ENCODE results near the gene DDAH2.

Gene DDAH2

GRCh38 chr6:31765910-31766794 is 37.1 kb upstream of the DDAH2 start:
- no peak for DNase-seq (ENCODE audit: low read depth)
- no peak overlapping the region for H3K4me3 ChIP-seq (ENCODE audit: low read depth, low read length)
- no peak for TF ChIP-seq CTCF (IDR thresholded peaks at IDR 0.05; ENCODE audit: insufficient read depth, low read depth, low read length, missing control alignments)

GRCh38 chr6:31765559-31765909 is 36.4 kb upstream of the DDAH2 start:
- no peak overlapping the region for H3K4me3 ChIP-seq (ENCODE audit: low read depth, low read length)
- no peak for TF ChIP-seq CTCF (IDR thresholded peaks at IDR 0.05; ENCODE audit: insufficient read depth, low read depth, low read length, missing control alignments)
- DNase-seq (ENCODE audit: low read depth) = no peak

DNA sequence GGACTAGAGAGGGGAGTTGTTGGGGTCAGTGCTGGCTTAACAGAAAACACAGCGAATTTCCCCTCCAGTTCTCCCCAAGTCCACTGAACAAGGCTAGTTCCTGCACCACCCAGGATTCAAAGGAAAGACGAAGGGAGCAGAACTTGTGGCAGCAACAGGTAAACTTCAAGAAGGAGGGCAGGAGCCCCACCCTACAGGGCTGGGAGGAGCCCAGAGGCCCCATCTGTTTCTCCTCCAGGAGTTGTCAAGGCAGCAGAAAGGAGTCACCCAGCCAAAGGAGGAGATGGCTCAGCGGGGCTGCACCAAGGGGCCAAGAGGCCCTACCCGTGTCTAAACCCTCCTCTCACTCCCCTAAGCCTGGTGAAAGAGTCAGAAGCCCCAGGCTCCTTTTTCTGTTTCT is 35.1 kb upstream of the DDAH2 start:
- DNase-seq (ENCODE audit: low read depth) = no peak
- no peak overlapping the region for H3K4me3 ChIP-seq (ENCODE audit: low read depth, low read length)
- TF ChIP-seq CTCF (IDR thresholded peaks at IDR 0.05; ENCODE audit: insufficient read depth, low read depth, low read length, missing control alignments) = no peak

DNA sequence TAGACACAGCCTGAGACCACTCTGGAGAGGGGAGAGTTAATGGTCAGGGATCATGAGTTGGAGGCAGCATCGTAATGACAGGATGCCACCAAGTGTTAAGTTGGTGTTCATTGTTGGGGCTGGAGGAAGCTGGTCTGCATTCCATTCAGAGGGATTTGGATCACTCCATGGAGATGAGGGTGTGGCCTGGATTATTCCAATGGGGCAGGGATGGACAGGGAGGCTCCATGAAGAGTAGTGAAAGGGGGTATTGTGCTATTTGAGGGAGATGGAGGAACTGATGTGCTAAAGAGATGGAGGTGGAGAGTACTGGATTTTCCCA is 34.5 kb upstream of the DDAH2 start:
- no peak for DNase-seq (ENCODE audit: low read depth)
- H3K4me3 ChIP-seq (ENCODE audit: low read depth, low read length) = no peak overlapping the region
- TF ChIP-seq CTCF (IDR thresholded peaks at IDR 0.05; ENCODE audit: insufficient read depth, low read depth, low read length, missing control alignments) = no peak

DNA sequence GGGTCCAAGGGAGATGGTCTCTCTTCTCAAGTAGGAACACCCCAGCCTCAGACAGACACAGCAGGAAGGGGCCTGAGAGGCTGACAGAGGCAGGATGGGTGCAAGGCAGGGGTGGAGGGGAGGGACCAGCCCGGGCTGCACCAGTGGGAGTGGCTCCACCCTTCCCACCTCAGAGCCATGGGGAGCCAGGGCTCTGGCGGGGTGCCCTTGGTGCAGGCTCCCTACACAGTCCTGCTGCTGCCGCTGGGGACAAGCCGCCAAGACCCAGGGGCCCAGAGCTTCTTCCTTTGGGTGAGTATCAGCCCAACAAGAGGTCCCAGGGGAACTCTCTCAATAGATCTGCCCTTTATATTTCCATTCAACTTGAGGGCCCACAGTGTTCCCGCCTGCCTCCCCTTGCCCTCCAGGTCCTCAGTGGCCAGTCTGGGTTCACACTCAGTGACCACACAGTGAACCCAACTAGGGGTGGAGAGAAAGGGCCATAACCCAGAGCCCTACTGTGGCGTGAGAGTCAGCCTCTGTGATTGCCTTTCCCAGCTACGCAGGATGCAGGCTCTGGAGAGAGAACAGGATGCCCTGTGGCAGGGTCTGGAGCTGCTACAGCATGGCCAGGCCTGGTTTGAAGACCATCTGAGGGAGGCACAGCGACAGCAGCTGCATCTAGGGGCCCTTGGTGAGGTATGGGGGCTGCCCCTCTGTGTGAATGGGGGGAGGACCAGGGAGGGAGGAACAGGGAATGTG is 33.9 kb upstream of the DDAH2 start:
- no peak overlapping the region for H3K4me3 ChIP-seq (ENCODE audit: low read depth, low read length)
- TF ChIP-seq CTCF (IDR thresholded peaks at IDR 0.05; ENCODE audit: insufficient read depth, low read depth, low read length, missing control alignments) = no peak
- DNase-seq (ENCODE audit: low read depth) = no peak

GRCh38 chr6:31762356-31762755 is 33.3 kb upstream of the DDAH2 start, which contains the start of gene SAPCD1:
SAPCD1 (plus strand) TSS chr6:31762656; CDS start chr6:31763055, 399 bp downstream.
- DNase-seq (ENCODE audit: low read depth) = no peak
- H3K4me3 ChIP-seq (ENCODE audit: low read depth, low read length) = no peak within 1 kb of the TSS
- TF ChIP-seq CTCF (IDR thresholded peaks at IDR 0.05; ENCODE audit: insufficient read depth, low read depth, low read length, missing control alignments) = no peak
